ENCODE measurements around the gene HDAC4. TPM values are rescaled to one million over a fixed set of nuclear protein-coding genes. Genes with fewer than 3 reads are reported as not detected.

Gene HDAC4
- total and polyA plus RNA-seq, 2 donors (not counting 1 experiment from before 2014, with no cell fraction given): 13.5 to 46.0 TPM

DNA sequence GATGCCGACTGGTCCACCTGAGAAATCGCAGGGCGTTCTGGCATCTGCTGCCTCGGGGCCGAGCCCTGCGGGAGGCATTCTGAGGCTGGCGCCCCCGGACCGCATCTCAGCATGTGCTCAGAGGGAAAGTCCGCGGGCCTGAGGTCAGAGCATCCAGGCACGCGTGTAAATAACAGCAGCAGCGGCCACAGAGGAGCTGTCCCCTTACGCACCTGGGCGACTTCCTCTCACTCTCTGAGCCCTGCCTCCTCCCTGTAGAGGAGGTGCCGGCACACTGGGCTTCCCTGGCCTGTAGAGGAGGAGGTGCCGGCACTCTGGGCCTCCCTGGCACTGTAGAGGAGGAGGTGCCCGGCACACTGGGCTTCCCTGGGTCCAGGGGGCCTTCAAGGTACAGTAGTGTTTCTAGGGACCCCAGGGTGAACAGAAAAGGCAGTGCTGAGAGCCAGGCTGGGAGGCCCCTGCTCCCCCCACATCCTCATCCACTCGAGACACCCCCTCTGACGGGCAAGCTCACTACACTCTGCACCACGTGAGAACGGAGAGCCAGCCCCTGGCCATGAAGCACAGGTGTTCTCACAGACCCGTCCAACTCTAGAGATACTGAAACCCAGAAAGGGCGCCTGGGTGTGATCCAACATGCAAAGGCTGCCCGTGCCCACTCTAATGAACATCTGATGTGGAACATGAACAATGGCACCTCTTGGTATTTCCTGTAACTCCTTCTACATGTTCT lies 263.5 kb downstream of the HDAC4 start:
- Histone ChIP-seq H3K27me3 (replicated peaks in 1 of 4; ENCODE audit: control extremely low read depth in 1 of 4, control insufficient read depth in 3 of 4, insufficient read depth in 4 of 4, low read length in 3 of 4) (no peaks in the 10 kb centered on the region), H3K4me2 (replicated peaks; ENCODE audit: low read depth, low read length, poor library complexity, severe bottlenecking) (no peak overlapping the region), H3K9ac (ENCODE audit: low read length) (no peak overlapping the region), H3K4me3 (ENCODE audit: control extremely low read depth in 1 of 5, extremely low read depth in 1 of 5, insufficient read depth in 1 of 5, low read depth in 2 of 5, low read length in 4 of 5) (no peak overlapping the region), H3K4me1 (ENCODE audit: control insufficient read depth in 2 of 2, insufficient read depth in 2 of 2, low read length in 2 of 2) (no peaks in the 10 kb centered on the region), H3K36me3 (replicated peaks in 1 of 2; ENCODE audit: control extremely low read depth in 1 of 2, control insufficient read depth in 1 of 2, extremely low read depth in 1 of 2, insufficient read depth in 2 of 2, low read length in 1 of 2) (peaks cover 1 to 32% of the 10 kb centered on the region in 2 experiments), H3K27ac (ENCODE audit: low read length in 2 of 2) (no peak overlapping the region), H3K9me3 (ENCODE audit: control extremely low read depth in 1 of 3, control insufficient read depth in 2 of 3, insufficient read depth in 1 of 3, low read length in 2 of 3) (no peaks in the 10 kb centered on the region), H2AFZ (ENCODE audit: insufficient read depth, low read depth, low read length, poor library complexity, severe bottlenecking) (no peak overlapping the region), H3K79me2 (ENCODE audit: control insufficient read depth, insufficient read depth, low read length) (no peaks in the 10 kb centered on the region), H4K20me1 (ENCODE audit: control insufficient read depth, insufficient read depth, low read length, poor library complexity, severe bottlenecking) (no peaks in the 10 kb centered on the region)
- intact Hi-C loops (cut with micrococcal nuclease): no loop called here
- Mint-ChIP-seq H3K4me1 (no peaks in the 10 kb centered on the region), H3K4me3 (no peak overlapping the region), H3K27me3 (no peaks in the 10 kb centered on the region), H3K27ac (no peak overlapping the region), H3K9me3 (ENCODE audit: insufficient read depth) (no peaks in the 10 kb centered on the region)
- ChIA-PET POLR2A (no interaction called here), CTCF (no interaction called here)
- 97% methylated on average over 20 of the region's 26 CpGs for WGBS (ENCODE audit: insufficient coverage)
- TF ChIP-seq EZH2 (IDR thresholded peaks at IDR 0.05; ENCODE audit: borderline replicate concordance, insufficient read depth, low read depth, low read length, poor library complexity, severe bottlenecking): no peak
- TF ChIP-seq, protein P1, sequence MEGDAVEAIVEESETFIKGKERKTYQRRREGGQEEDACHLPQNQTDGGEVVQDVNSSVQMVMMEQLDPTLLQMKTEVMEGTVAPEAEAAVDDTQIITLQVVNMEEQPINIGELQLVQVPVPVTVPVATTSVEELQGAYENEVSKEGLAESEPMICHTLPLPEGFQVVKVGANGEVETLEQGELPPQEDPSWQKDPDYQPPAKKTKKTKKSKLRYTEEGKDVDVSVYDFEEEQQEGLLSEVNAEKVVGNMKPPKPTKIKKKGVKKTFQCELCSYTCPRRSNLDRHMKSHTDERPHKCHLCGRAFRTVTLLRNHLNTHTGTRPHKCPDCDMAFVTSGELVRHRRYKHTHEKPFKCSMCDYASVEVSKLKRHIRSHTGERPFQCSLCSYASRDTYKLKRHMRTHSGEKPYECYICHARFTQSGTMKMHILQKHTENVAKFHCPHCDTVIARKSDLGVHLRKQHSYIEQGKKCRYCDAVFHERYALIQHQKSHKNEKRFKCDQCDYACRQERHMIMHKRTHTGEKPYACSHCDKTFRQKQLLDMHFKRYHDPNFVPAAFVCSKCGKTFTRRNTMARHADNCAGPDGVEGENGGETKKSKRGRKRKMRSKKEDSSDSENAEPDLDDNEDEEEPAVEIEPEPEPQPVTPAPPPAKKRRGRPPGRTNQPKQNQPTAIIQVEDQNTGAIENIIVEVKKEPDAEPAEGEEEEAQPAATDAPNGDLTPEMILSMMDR (IDR thresholded peaks at IDR 0.05): no peak
- DNase-seq: no peak
- ATAC-seq (ENCODE audit: low read depth): no peak

DNA sequence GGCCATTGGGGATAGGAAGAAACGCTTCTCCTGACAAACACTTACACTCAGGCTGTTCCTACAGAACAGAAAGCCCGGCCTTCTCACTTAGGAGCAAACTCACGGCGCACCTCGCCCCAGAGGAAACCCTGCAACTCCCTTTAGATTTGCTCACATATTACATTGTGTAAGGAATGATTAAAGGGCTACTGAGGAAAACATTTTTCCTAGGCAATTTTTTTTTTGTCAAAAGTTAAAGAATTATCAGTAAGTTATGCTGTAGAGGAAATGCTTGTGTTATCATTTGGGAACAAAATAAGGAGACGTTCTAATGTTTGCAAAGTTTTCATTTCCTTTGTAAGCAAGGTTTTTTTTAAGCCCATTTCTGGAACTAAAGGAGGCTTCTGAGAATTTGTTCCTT lies 264.1 kb downstream of the HDAC4 start:
- no peaks in the 10 kb centered on the region for H3K4me1 ChIP-seq (ENCODE audit: control insufficient read depth in 2 of 2, insufficient read depth in 2 of 2, low read length in 2 of 2)
- intact Hi-C loops (cut with micrococcal nuclease): no loop called here
- H3K27ac Mint-ChIP-seq: no peak overlapping the region
- peaks cover 1 to 36% of the 10 kb centered on the region in 2 experiments for H3K36me3 ChIP-seq (replicated peaks in 1 of 2; ENCODE audit: control extremely low read depth in 1 of 2, control insufficient read depth in 1 of 2, extremely low read depth in 1 of 2, insufficient read depth in 2 of 2, low read length in 1 of 2)
- H3K9me3 ChIP-seq (ENCODE audit: control extremely low read depth in 1 of 3, control insufficient read depth in 2 of 3, insufficient read depth in 1 of 3, low read length in 2 of 3): no peaks in the 10 kb centered on the region
- ChIA-PET POLR2A (no interaction called here), CTCF (no interaction called here)
- H3K9ac ChIP-seq (ENCODE audit: low read length): no peak overlapping the region
- H3K4me2 ChIP-seq (replicated peaks; ENCODE audit: low read depth, low read length, poor library complexity, severe bottlenecking): no peak overlapping the region
- DNase-seq (no peak), ATAC-seq (ENCODE audit: low read depth) (no peak)
- 100% methylated on average over 1 of the region's 6 CpGs for WGBS (ENCODE audit: insufficient coverage)
- H3K79me2 ChIP-seq (ENCODE audit: control insufficient read depth, insufficient read depth, low read length): no peaks in the 10 kb centered on the region
- H3K4me3 Mint-ChIP-seq: no peak overlapping the region
- no peak overlapping the region for H3K4me3 ChIP-seq (ENCODE audit: control extremely low read depth in 1 of 5, extremely low read depth in 1 of 5, insufficient read depth in 1 of 5, low read depth in 2 of 5, low read length in 4 of 5)
- TF ChIP-seq, protein P1 (IDR thresholded peaks at IDR 0.05): no peak
- TF ChIP-seq EZH2 (IDR thresholded peaks at IDR 0.05; ENCODE audit: borderline replicate concordance, insufficient read depth, low read depth, low read length, poor library complexity, severe bottlenecking): no peak
- H3K27me3 Mint-ChIP-seq: no peaks in the 10 kb centered on the region
- no peaks in the 10 kb centered on the region for H3K27me3 ChIP-seq (replicated peaks in 1 of 4; ENCODE audit: control extremely low read depth in 1 of 4, control insufficient read depth in 3 of 4, insufficient read depth in 4 of 4, low read length in 3 of 4)
- no peaks in the 10 kb centered on the region for H3K4me1 Mint-ChIP-seq
- no peaks in the 10 kb centered on the region for H4K20me1 ChIP-seq (ENCODE audit: control insufficient read depth, insufficient read depth, low read length, poor library complexity, severe bottlenecking)
- no peak overlapping the region for H2AFZ ChIP-seq (ENCODE audit: insufficient read depth, low read depth, low read length, poor library complexity, severe bottlenecking)
- no peaks in the 10 kb centered on the region for H3K9me3 Mint-ChIP-seq (ENCODE audit: insufficient read depth)
- H3K27ac ChIP-seq (ENCODE audit: low read length in 2 of 2): no peak overlapping the region
